HCT116 (cell line): ENCODE results near the gene LIG3. TPM values are rescaled to one million over a fixed set of nuclear protein-coding genes. Genes with fewer than 3 reads are reported as not detected.

Source experiments
- ATAC-seq: fragments of 200-7000 bp; cut with Tn5 transposase; 2 replicates; pipeline ENCODE4 v1.9.1; 2020; ENCODE audit warnings: mild to moderate bottlenecking, moderate library complexity
- BruUV-seq: library from RNA; stranded (reverse); fragments of 400-500 nt; replicated peaks from 2 replicates; lab custom pipeline; 2021; lab: Mats Ljungman, UMichigan
- CTCF ChIA-PET: fragments of 300-600 bp; sonication (Branson Sonifier 250); formaldehyde crosslinking; loops from one replicate; lab custom pipeline; 2021; ENCODE audit warnings: antibody characterized with exemption; lab: Charles Lee
- POLR2A ChIA-PET: fragments of 300-600, 350-600 bp; sonication (Branson Sonifier 250); formaldehyde crosslinking; loops from one replicate; lab custom pipeline; 2021; ENCODE audit warnings: antibody characterized with exemption; lab: Charles Lee
- RAD21 ChIA-PET, 2 experiments: fragments of 300-600 bp; sonication (Branson Sonifier 250); formaldehyde crosslinking; loops; one replicate each; lab custom pipeline; 2023; ENCODE audit warnings: low total read pairs in 2 of 2; ENCODE audit not compliant: uncharacterized antibody in 2 of 2, unreplicated experiment in 2 of 2, low non-redundant PET in 1 of 2; lab: Charles Lee
- DNase-seq: peaks from one replicate; pipeline ENCODE4 v3.0.0-alpha.2; 2010; ENCODE audit warnings: low read depth, low spot score
- H2AFZ ChIP-seq: fragments of 200-600 bp; shearing (Covaris generic), sonication (generic); 2 replicates; pipeline ENCODE4 v1.6.1; 2017; ENCODE audit warnings: low read depth, mixed run types, mixed read lengths, antibody characterized with exemption, low read length; ENCODE audit not compliant: poor library complexity, severe bottlenecking
- H3K27ac ChIP-seq: 2 replicates; pipeline ENCODE4 v1.5.1; 2012; ENCODE audit warnings: low read depth, low read length
- H3K27me3 ChIP-seq: fragments of 200-600 bp; sonication (generic); 2 replicates; pipeline ENCODE4 v1.6.1; 2016; ENCODE audit warnings: mixed run types, low read length, mixed read lengths; ENCODE audit not compliant: insufficient read depth
- H3K36me3 ChIP-seq, 2 experiments: fragments of 200-500 bp in 1 of 2; fragments of 200-600 bp in 1 of 2; sonication (Bioruptor generic) in 1 of 2; sonication (generic) in 1 of 2; 2 replicates each; pipeline versions ENCODE4 v1.5.1 to v1.6.1; 2014 to 2016; ENCODE audit warnings: low read length in 2 of 2, inconsistent platforms in 1 of 2, mixed read lengths in 1 of 2, mixed run types in 1 of 2; ENCODE audit not compliant: insufficient read depth in 2 of 2, control insufficient read depth in 1 of 2
- H3K4me1 ChIP-seq, 2 experiments: fragments of 200-600 bp in 1 of 2; sonication (generic) in 1 of 2; 2 replicates each; pipeline versions ENCODE4 v1.5.1 to v1.6.1; 2012 to 2017; ENCODE audit warnings: low read length in 2 of 2, inconsistent platforms in 1 of 2, mild to moderate bottlenecking in 1 of 2, mixed read lengths in 1 of 2, mixed run types in 1 of 2, moderate library complexity in 1 of 2; ENCODE audit not compliant: insufficient read depth in 2 of 2, control insufficient read depth in 1 of 2
- H3K4me2 ChIP-seq: fragments of 200-600 bp; sonication (generic); 2 replicates; pipeline ENCODE4 v1.6.1; 2017; ENCODE audit warnings: mixed run types, low read length, mixed read lengths
- H3K4me3 ChIP-seq, 2 experiments: fragments of 200-600 bp in 1 of 2; sonication (generic) in 1 of 2; replicated peaks in 1 of 2; 2 replicates each; pipeline ENCODE4 v1.5.1; 2011 to 2016; ENCODE audit warnings: low read length in 2 of 2, control low read depth in 1 of 2, low read depth in 1 of 2, mild to moderate bottlenecking in 1 of 2, mixed read lengths in 1 of 2, mixed run types in 1 of 2
- H3K79me2 ChIP-seq: fragments of 200-600 bp; sonication (generic); 2 replicates; pipeline ENCODE4 v1.6.1; 2017; ENCODE audit warnings: mild to moderate bottlenecking, mixed run types, low read length, moderate library complexity, mixed read lengths; ENCODE audit not compliant: insufficient read depth
- H3K9ac ChIP-seq: fragments of 200-600 bp; sonication (generic); 2 replicates; pipeline ENCODE4 v1.6.1; 2016; ENCODE audit warnings: low read length, mixed read lengths
- H3K9me2 ChIP-seq: fragments of 200-600 bp; sonication (generic), shearing (Covaris generic); 2 replicates; pipeline ENCODE4 v1.6.1; 2017; ENCODE audit warnings: mixed run types, mild to moderate bottlenecking, moderate library complexity; ENCODE audit not compliant: insufficient read depth
- H3K9me3 ChIP-seq, 2 experiments: fragments of 200-500 bp in 1 of 2; fragments of 200-600 bp in 1 of 2; sonication (Bioruptor generic) in 1 of 2; sonication (generic) in 1 of 2; 2 replicates each; pipeline ENCODE4 v1.6.1; 2014 to 2017; ENCODE audit warnings: low read length in 2 of 2, mixed read lengths in 2 of 2, inconsistent platforms in 1 of 2, low read depth in 1 of 2, mild to moderate bottlenecking in 1 of 2, mixed run types in 1 of 2, moderate library complexity in 1 of 2; ENCODE audit not compliant: control insufficient read depth in 1 of 2, insufficient read depth in 1 of 2
- H4K20me1 ChIP-seq: fragments of 200-600 bp; sonication (generic), shearing (Covaris generic); 2 replicates; pipeline ENCODE4 v1.6.1; 2017; ENCODE audit warnings: mixed run types, mild to moderate bottlenecking, moderate library complexity; ENCODE audit not compliant: insufficient read depth
- ATF3 ChIP-seq: IDR thresholded peaks from 2 replicates; pipeline ENCODE4 v1.6.1; 2012
- CTCF ChIP-seq, 3 experiments: fragments of 200-600 bp in 1 of 3; sonication (generic) in 1 of 3; IDR thresholded peaks in 2 of 3; conservative IDR thresholded peaks in 1 of 3; 2 replicates each; pipeline ENCODE4 v1.5.1; 2012 to 2017; ENCODE audit warnings: low read depth in 2 of 3, low read length in 2 of 3, antibody characterized with exemption in 1 of 3, borderline replicate concordance in 1 of 3, control low read depth in 1 of 3, mild to moderate bottlenecking in 1 of 3, mixed read lengths in 1 of 3, mixed run types in 1 of 3, moderate library complexity in 1 of 3; ENCODE audit not compliant: insufficient read depth in 1 of 3
- EGR1 ChIP-seq: IDR thresholded peaks from 2 replicates; pipeline ENCODE4 v1.6.1; 2012; ENCODE audit warnings: low read depth
- ELF1 ChIP-seq: IDR thresholded peaks from 2 replicates; pipeline ENCODE4 v1.6.1; 2012; ENCODE audit warnings: low read depth, borderline replicate concordance
- EZH2 ChIP-seq: fragments of 200-600 bp; sonication (generic); IDR thresholded peaks from 2 replicates; pipeline ENCODE4 v1.6.1; 2017; ENCODE audit warnings: antibody characterized with exemption, mixed run types
- EZH2phosphoT487 ChIP-seq: fragments of 200-600 bp; IDR thresholded peaks from 2 replicates; pipeline ENCODE4 v1.6.1; 2018; ENCODE audit warnings: antibody characterized with exemption, borderline replicate concordance
- FOSL1 ChIP-seq: IDR thresholded peaks from 2 replicates; pipeline ENCODE4 v1.6.1; 2012; ENCODE audit warnings: low read depth
- JUND ChIP-seq: IDR thresholded peaks from 2 replicates; pipeline ENCODE4 v1.6.1; 2012
- MAX ChIP-seq: IDR thresholded peaks from 2 replicates; pipeline ENCODE4 v1.6.1; 2012
- POLR2A ChIP-seq: IDR thresholded peaks from 2 replicates; pipeline ENCODE4 v1.7.0; 2011; ENCODE audit warnings: borderline replicate concordance; ENCODE audit not compliant: insufficient read depth, insufficient read length; ENCODE audit errors: extremely low read depth
- POLR2AphosphoS5 ChIP-seq: IDR thresholded peaks from 2 replicates; pipeline ENCODE4 v1.6.1; 2011; ENCODE audit warnings: mild to moderate bottlenecking, low read depth, low read length, moderate library complexity
- RAD21 ChIP-seq: IDR thresholded peaks from 2 replicates; pipeline ENCODE4 v1.6.1; 2012; ENCODE audit warnings: low read depth, mild to moderate bottlenecking
- REST ChIP-seq: IDR thresholded peaks from 2 replicates; pipeline ENCODE4 v1.6.1; 2012; ENCODE audit warnings: low read depth
- SIN3A ChIP-seq: IDR thresholded peaks from 2 replicates; pipeline ENCODE4 v1.6.1; 2012; ENCODE audit warnings: low read depth
- SP1 ChIP-seq: IDR thresholded peaks from 2 replicates; pipeline ENCODE4 v1.6.1; 2012; ENCODE audit warnings: low read depth
- SRF ChIP-seq: IDR thresholded peaks from 2 replicates; pipeline ENCODE4 v1.6.1; 2012; ENCODE audit warnings: low read depth
- TCF7L2 ChIP-seq: IDR thresholded peaks from 2 replicates; pipeline ENCODE4 v1.7.0; 2011; ENCODE audit warnings: borderline replicate concordance, inconsistent platforms; ENCODE audit not compliant: insufficient read depth, insufficient read length; ENCODE audit errors: extremely low read depth
- YY1 ChIP-seq: IDR thresholded peaks from 2 replicates; pipeline ENCODE4 v1.6.1; 2011; ENCODE audit warnings: low read length, low read depth, moderate library complexity, mild to moderate bottlenecking; ENCODE audit not compliant: insufficient replicate concordance; ENCODE audit errors: extremely low read depth
- ZBTB33 ChIP-seq: IDR thresholded peaks from 2 replicates; pipeline ENCODE4 v1.6.1; 2011; ENCODE audit warnings: mild to moderate bottlenecking, low read length, moderate library complexity; ENCODE audit not compliant: insufficient replicate concordance; ENCODE audit errors: extremely low read depth
- ZNF274 ChIP-seq: fragments of 200-500 bp; sonication (Bioruptor generic); IDR thresholded peaks from 2 replicates; pipeline ENCODE4 v1.6.1; 2014; ENCODE audit warnings: mild to moderate bottlenecking, low read depth, low read length, inconsistent platforms
- intact Hi-C: fragments of 100-400 bp; cut with micrococcal nuclease; formaldehyde crosslinking; loops from 2 replicates; pipeline ENCODE4 v1.10.0; 2022
- total RNA-seq: library from RNA; stranded (reverse); gene quantifications from one replicate; pipeline ENCODE4 v1.2.1, GENCODE V29; 2021; ENCODE audit not compliant: unreplicated experiment

The LIG3 gene
- total RNA-seq, 1 experiment from 2014 or later: 49.4 TPM

- no peak overlapping the region for H3K4me2 ChIP-seq
- intact Hi-C loops: no loop called here
- RAD21 ChIA-PET: no interaction called here
Measured at GRCh38 chr17:35028531-35029262, 48.4 kb downstream of the LIG3 start.

More at GRCh38 chr17:35028531-35029262, 48.4 kb downstream of the LIG3 start:
- H3K36me3 ChIP-seq: no peaks in the 10 kb centered on the region
- no peak for TF ChIP-seq SIN3A
- TF ChIP-seq ZBTB33: no peak
- no peak for TF ChIP-seq EGR1
- no peak for TF ChIP-seq ZNF274
- TF ChIP-seq YY1: no peak
- TF ChIP-seq ELF1: no peak
- TF ChIP-seq EZH2phosphoT487: no peak
- no peak for TF ChIP-seq JUND
- TF ChIP-seq TCF7L2: no peak
- TF ChIP-seq SRF: no peak
- no peak for TF ChIP-seq FOSL1
- no peak for TF ChIP-seq ATF3
- TF ChIP-seq POLR2A: no peak
- TF ChIP-seq CTCF (IDR thresholded peaks at IDR 0.05 in 2 of 3, conservative IDR thresholded peaks at IDR 0.05 in 1 of 3; ENCODE audit: borderline replicate concordance in 1 of 3, insufficient read depth in 1 of 3, low read depth in 2 of 3, low read length in 2 of 3): no peak
- no peak for TF ChIP-seq POLR2AphosphoS5
- no peak for TF ChIP-seq SP1
- no peak for TF ChIP-seq REST
- no peak for TF ChIP-seq EZH2
- no peak for TF ChIP-seq RAD21
- no peak for TF ChIP-seq MAX
- H3K4me1 ChIP-seq: no peaks in the 10 kb centered on the region
- DNase-seq: no peak
- H4K20me1 ChIP-seq: no peaks in the 10 kb centered on the region
- no peaks in the 10 kb centered on the region for H3K79me2 ChIP-seq
- ChIA-PET POLR2A (no interaction called here), CTCF (no interaction called here)
- no peak overlapping the region for H3K4me3 ChIP-seq
- H3K27me3 ChIP-seq: no peaks in the 10 kb centered on the region
- no peak overlapping the region for H2AFZ ChIP-seq
- no TSS peak for BruUV-seq
- no peak overlapping the region for H3K9ac ChIP-seq
- no peaks in the 10 kb centered on the region for H3K9me3 ChIP-seq
- no peak overlapping the region for H3K27ac ChIP-seq
- no peak for ATAC-seq
- H3K9me2 ChIP-seq: no peaks in the 10 kb centered on the region
